ENCODE data around the gene CLPTM1L.

GRCh38 chr5:1294206-1294834 lies 50.6 kb downstream of the CLPTM1L start:
- TF ChIP-seq POLR2A (IDR thresholded peaks at IDR 0.05) (no peak), CTCF (IDR thresholded peaks at IDR 0.05) (no peak)

All from stomach (tissue), 4 donors.